Left renal cortex interstitium (tissue), 4 donors: Measurements from ENCODE around the gene DIO3. TPM values are rescaled to one million over a fixed set of nuclear protein-coding genes. Genes with fewer than 3 reads are reported as not detected.

Experiments
- DNase-seq, 4 donors: peaks; one replicate each; pipeline ENCODE4 v3.0.0-alpha.2; 2013; ENCODE audit warnings: low read depth in 4 of 4, low spot score in 2 of 4, missing footprints in 1 of 4
- polyA plus RNA-seq, 4 donors: library from polyadenylated mRNA; unstranded; fragments of 120-200 nt; gene quantifications; one replicate each; pipeline ENCODE4 v1.2.1, GENCODE V29; 2013; ENCODE audit not compliant: insufficient read length in 4 of 4

DIO3 gene
- polyA plus RNA-seq, 4 donors: 0.14 to 0.54 (median 0.20) TPM

GRCh38 chr14:101579372-101580080 is 18.2 kb downstream of the DIO3 start:
- DNase-seq: no peak

GRCh38 chr14:101581806-101582205 is 20.5 kb downstream of the DIO3 start:
- no peak for DNase-seq

GRCh38 chr14:101582294-101582693 is 21.0 kb downstream of the DIO3 start:
- no peak for DNase-seq

GRCh38 chr14:101583006-101583714 is 21.9 kb downstream of the DIO3 start:
- DNase-seq: no peak

- no peak for DNase-seq
Measured at GRCh38 chr14:101583715-101584054, 22.4 kb downstream of the DIO3 start.

- peak; percentile 57 to 82 (median 66) for DNase-seq
Measured at GRCh38 chr14:101584055-101584859, 23.0 kb downstream of the DIO3 start.

GRCh38 chr14:101585211-101585610 is 23.9 kb downstream of the DIO3 start:
- DNase-seq: no peak

GRCh38 chr14:101586531-101587430 is 25.5 kb downstream of the DIO3 start:
- DNase-seq: no peak

- DNase-seq: no peak
Measured at GRCh38 chr14:101587441-101587911, 26.2 kb downstream of the DIO3 start.

GRCh38 chr14:101588286-101588975 is 27.1 kb downstream of the DIO3 start:
- DNase-seq: no peak

GRCh38 chr14:101588990-101589389 is 27.7 kb downstream of the DIO3 start:
- no peak for DNase-seq

GRCh38 chr14:101589486-101590015 is 28.3 kb downstream of the DIO3 start:
- DNase-seq: no peak

- DNase-seq: no peak
Measured at GRCh38 chr14:101590062-101590461, 28.8 kb downstream of the DIO3 start.

GRCh38 chr14:101590616-101591015 is 29.3 kb downstream of the DIO3 start:
- DNase-seq: no peak

GRCh38 chr14:101591121-101591520 is 29.8 kb downstream of the DIO3 start:
- no peak for DNase-seq

- no peak for DNase-seq
Measured at GRCh38 chr14:101591582-101591981, 30.3 kb downstream of the DIO3 start.

- no peak for DNase-seq
Measured at GRCh38 chr14:101593411-101594238, 32.3 kb downstream of the DIO3 start.

GRCh38 chr14:101594511-101595148 is 33.3 kb downstream of the DIO3 start:
- no peak for DNase-seq
